GM12878 (cell line): ENCODE data around the gene SORCS2. TPM values are rescaled to one million over a fixed set of nuclear protein-coding genes. Genes with fewer than 3 reads are reported as not detected.

Source experiments
- ATAC-seq: fragments of 200-7000 bp; cut with Tn5 transposase; 3 replicates; pipeline ENCODE4 v1.9.1; 2020; ENCODE audit warnings: mild to moderate bottlenecking, moderate library complexity
- BruUV-seq: library from RNA; stranded (reverse); fragments of 400-500 nt; replicated peaks from 2 replicates; lab custom pipeline; 2021; lab: Mats Ljungman, UMichigan
- CTCF ChIA-PET: fragments of 300-600 bp; sonication (Branson Sonifier 250); formaldehyde crosslinking; extraction: SDS; loops from one replicate; lab custom pipeline; 2021; ENCODE audit warnings: inconsistent platforms; lab: Yijun Ruan, JAX
- POLR2A ChIA-PET: fragments of 350-600 bp; formaldehyde crosslinking; extraction: SDS; loops from one replicate; lab custom pipeline; 2021; ENCODE audit warnings: inconsistent platforms; lab: Charles Lee
- RAD21 ChIA-PET: fragments of 300-600 bp; sonication (Branson Sonifier 250); formaldehyde crosslinking; loops from one replicate; lab custom pipeline; 2023; ENCODE audit warnings: antibody characterized with exemption; ENCODE audit not compliant: unreplicated experiment; lab: Charles Lee
- SMC1A ChIA-PET: fragments of 300-600 bp; sonication (Branson Sonifier 250); formaldehyde crosslinking; loops from one replicate; lab custom pipeline; 2023; ENCODE audit not compliant: unreplicated experiment, uncharacterized antibody; lab: Charles Lee
- DNase-seq: peaks from one replicate; pipeline ENCODE4 v3.0.0-alpha.2; 2011; ENCODE audit warnings: low read depth, low spot score
- FAIRE-seq: peaks from 3 replicates; lab custom pipeline; 2011; peaks lifted over from hg19 to GRCh38; lab: Jason Lieb, UNC
- H2AFZ ChIP-seq: 2 replicates; pipeline ENCODE4 v1.6.0; 2011; ENCODE audit warnings: low read depth, low read length, control low read depth; ENCODE audit not compliant: control insufficient read depth
- H3K27ac ChIP-seq: 2 replicates; pipeline ENCODE4 v1.5.1; 2011; ENCODE audit warnings: control low read depth; ENCODE audit not compliant: control insufficient read depth, insufficient read depth
- H3K27me3 ChIP-seq, 2 experiments: replicated peaks in 1 of 2; 2 replicates each; pipeline versions ENCODE4 v1.6.0 to v1.6.1; 2011; ENCODE audit warnings: low read length in 1 of 2; ENCODE audit not compliant: control insufficient read depth in 2 of 2, insufficient read depth in 2 of 2
- H3K36me3 ChIP-seq, 2 experiments: 2 replicates each; pipeline ENCODE4 v1.5.1; 2011; ENCODE audit warnings: low read length in 1 of 2; ENCODE audit not compliant: control insufficient read depth in 2 of 2, insufficient read depth in 2 of 2
- H3K4me1 ChIP-seq: 2 replicates; pipeline ENCODE4 v1.6.1; 2011; ENCODE audit warnings: mild to moderate bottlenecking, low read length, moderate library complexity, mixed read lengths; ENCODE audit not compliant: control insufficient read depth, insufficient read depth
- H3K4me2 ChIP-seq: 2 replicates; pipeline ENCODE4 v1.6.0; 2011; ENCODE audit warnings: control low read depth; ENCODE audit not compliant: control insufficient read depth, insufficient read depth
- H3K4me3 ChIP-seq: fragments of 200-600 bp; sonication (generic); 2 replicates; pipeline ENCODE4 v1.5.1; 2016
- H3K79me2 ChIP-seq: 2 replicates; pipeline ENCODE4 v1.6.0; 2011; ENCODE audit warnings: low read length; ENCODE audit not compliant: control insufficient read depth, insufficient read depth
- H3K9ac ChIP-seq: 2 replicates; pipeline ENCODE4 v1.8.0; 2011; ENCODE audit warnings: low read length, control low read depth, mixed read lengths; ENCODE audit not compliant: control insufficient read depth, insufficient read depth
- H3K9me3 ChIP-seq: replicated peaks from 3 replicates; pipeline ENCODE4 v1.5.1; 2011; ENCODE audit warnings: mild to moderate bottlenecking, low read length; ENCODE audit not compliant: control insufficient read depth, insufficient read depth
- H4K20me1 ChIP-seq: 2 replicates; pipeline ENCODE4 v1.6.0; 2011; ENCODE audit not compliant: control insufficient read depth, insufficient read depth
- E2F4 ChIP-seq: IDR thresholded peaks from 2 replicates; pipeline ENCODE4 v1.6.1; 2012; ENCODE audit warnings: low read depth, low read length, improper control_type of control experiment
- FOS ChIP-seq: IDR thresholded peaks from 3 replicates; pipeline ENCODE4 v1.6.1; 2011; ENCODE audit warnings: borderline replicate concordance; ENCODE audit not compliant: insufficient read length; ENCODE audit errors: extremely low read depth
- FOXM1 ChIP-seq: IDR thresholded peaks from 2 replicates; pipeline ENCODE4 v1.6.1; 2012; ENCODE audit warnings: low read depth, mild to moderate bottlenecking, inconsistent platforms, low read length, moderate library complexity
- IRF3 ChIP-seq: fragments of 450-650 bp; IDR thresholded peaks from 2 replicates; pipeline ENCODE4 v1.6.1; 2014; ENCODE audit warnings: mild to moderate bottlenecking
- MLLT1 ChIP-seq: fragments of 450-650 bp; IDR thresholded peaks from 2 replicates; pipeline ENCODE4 v1.6.1; 2016; ENCODE audit warnings: mild to moderate bottlenecking
- MXI1 ChIP-seq: fragments of 150-350 bp; IDR thresholded peaks from 2 replicates; pipeline ENCODE4 v1.6.1; 2011; ENCODE audit warnings: low read depth, mild to moderate bottlenecking, inconsistent platforms, low read length, improper control_type of control experiment
- PAX8 ChIP-seq: fragments of 450-650 bp; IDR thresholded peaks from 2 replicates; pipeline ENCODE4 v1.6.1; 2017; ENCODE audit warnings: mild to moderate bottlenecking, moderate library complexity
- TCF7 ChIP-seq: IDR thresholded peaks from 2 replicates; pipeline ENCODE4 v1.6.1; 2014; ENCODE audit warnings: antibody characterized with exemption, borderline replicate concordance
- WGBS: methylation state at CpG from one replicate; pipeline ENCODE4 v1.1.6; 2016; ENCODE audit warnings: low lambda C conversion rate; ENCODE audit not compliant: insufficient replicate concordance, insufficient coverage; ENCODE audit errors: missing lambda C conversion rate; 5-methylcytosine and 5-hydroxymethylcytosine counted together
- in situ Hi-C: fragments of 300-500 bp; cut with MboI; formaldehyde crosslinking; loops from 9 replicates; pipeline ENCODE4 v1.14.3; 2018; ENCODE audit warnings: mixed read lengths
- intact Hi-C: fragments of 100-400 bp; cut with micrococcal nuclease; formaldehyde crosslinking; loops from one replicate; pipeline ENCODE4 v1.14.2; 2022; ENCODE audit not compliant: unreplicated experiment
- polyA plus RNA-seq, 11 experiments: library from polyadenylated mRNA; depleted of rRNA in 4 of 11; unstranded in 6 of 11; stranded (reverse) in 5 of 11; fragments of >200 nt; fragmentation: Nextera tagmentation in 4 of 11; fragmentation: Illumina TruSeq in 1 of 11; extraction: Ambion mirVana in 4 of 11; extraction: Trizol in 1 of 11; gene quantifications; 1 replicate in 1 of 11; 2 replicates in 10 of 11; pipeline versions ENCODE4 v1.2.1 to v1.2.3, GENCODE V29; 2011 to 2016; ENCODE audit warnings: inconsistent platforms in 2 of 11, missing spikeins in 2 of 11, low read depth in 1 of 11
- total RNA-seq, 4 experiments: library from RNA; depleted of rRNA in 3 of 4; stranded (reverse); fragments of >200 nt in 3 of 4; fragmentation: Illumina TruSeq in 1 of 4; extraction: Trizol in 1 of 4; gene quantifications; 2 replicates each; pipeline versions ENCODE4 v1.2.1 to v1.2.3, GENCODE V29; 2013 to 2021

Gene SORCS2
- total and polyA plus RNA-seq, 10 of the 15 experiments (the other 5 are each of a cell fraction or from before 2014, with no cell fraction given): 0.01 to 0.15 (median 0.05) TPM; not detected in 5

- TF ChIP-seq IRF3 (no peak), FOS (no peak)
These were observed 146.7 kb downstream of the SORCS2 start (continued) for GRCh38 chr4:7338876-7339623.

- Histone ChIP-seq H3K4me2 (no peak overlapping the region), H3K79me2 (no peaks in the 10 kb centered on the region), H3K27ac (no peak overlapping the region), H4K20me1 (no peaks in the 10 kb centered on the region; the same call in 1 of the 2 replicates), H3K9ac (no peak overlapping the region), H3K36me3 (no peaks in the 10 kb centered on the region), H3K4me3 (no peak overlapping the region), H2AFZ (no peak overlapping the region), H3K27me3 (no peaks in the 10 kb centered on the region; a peak in 1 of 4 replicates), H3K9me3 (no peaks in the 10 kb centered on the region), H3K4me1 (no peaks in the 10 kb centered on the region)
- no peak for DNase-seq
- ChIA-PET RAD21 (no interaction called here), SMC1A (no interaction called here), POLR2A (no interaction called here), CTCF (no interaction called here)
- ATAC-seq: no peak
- whole genome bisulfite sequencing: 16% methylated on average over 15 of the region's 15 CpGs
- no peak for TF ChIP-seq MXI1
- TF ChIP-seq PAX8: no peak
- no peak for TF ChIP-seq TCF7
- no peak for TF ChIP-seq E2F4
- no peak for TF ChIP-seq MLLT1
- TF ChIP-seq FOXM1: no peak
- no TSS peak for BruUV-seq
- in situ Hi-C loops (no loop called here), intact Hi-C loops (loop anchor here (5.0 kb wide), 1 partner anchor 148 kb away; the partner anchor contains the start of gene SORCS2)
- FAIRE-seq: no peak
These were observed 147.6 kb downstream of the SORCS2 start for GRCh38 chr4:7339751-7340552.
